ES-I3 (cell line): ENCODE data around the gene FCRLA.

Experiments
- H3K36me3 ChIP-seq: 2 replicates; pipeline ENCODE4 v1.6.1; 2013; ENCODE audit warnings: mild to moderate bottlenecking, low read length, control low read depth, moderate library complexity; ENCODE audit not compliant: insufficient read depth
- H3K4me1 ChIP-seq: 2 replicates; pipeline ENCODE4 v1.6.1; 2013; ENCODE audit warnings: mild to moderate bottlenecking, control low read depth, low read length; ENCODE audit not compliant: insufficient read depth
- H3K9ac ChIP-seq: 2 replicates; pipeline ENCODE4 v1.6.1; 2013; ENCODE audit warnings: low read depth, mild to moderate bottlenecking, low read length, moderate library complexity
- H3K9me3 ChIP-seq: 2 replicates; pipeline ENCODE4 v1.6.1; 2013; ENCODE audit warnings: mild to moderate bottlenecking, low read length, moderate library complexity; ENCODE audit not compliant: control insufficient read depth, insufficient read depth

The FCRLA gene

GRCh38 chr1:161735837-161736236, 28.8 kb downstream of the FCRLA start:
- no peak overlapping the region for H3K9ac ChIP-seq
- H3K4me1 ChIP-seq = peaks cover 16% of the 10 kb centered on the region
- no peaks in the 10 kb centered on the region for H3K36me3 ChIP-seq
- no peaks in the 10 kb centered on the region for H3K9me3 ChIP-seq

- Histone ChIP-seq H3K9ac (no peak overlapping the region), H3K36me3 (no peaks in the 10 kb centered on the region), H3K9me3 (no peaks in the 10 kb centered on the region), H3K4me1 (peaks cover 16% of the 10 kb centered on the region)
Measured at GRCh38 chr1:161736335-161736969, 29.4 kb downstream of the FCRLA start.

- peaks cover 16% of the 10 kb centered on the region for H3K4me1 ChIP-seq
- H3K9me3 ChIP-seq = no peaks in the 10 kb centered on the region
- no peaks in the 10 kb centered on the region for H3K36me3 ChIP-seq
- no peak overlapping the region for H3K9ac ChIP-seq
Measured at GRCh38 chr1:161737625-161738024, 30.6 kb downstream of the FCRLA start.

- H3K9me3 ChIP-seq = no peaks in the 10 kb centered on the region
- H3K4me1 ChIP-seq = peaks cover 16% of the 10 kb centered on the region
- H3K36me3 ChIP-seq = no peaks in the 10 kb centered on the region
- H3K9ac ChIP-seq = no peak overlapping the region
Measured at GRCh38 chr1:161738627-161739287, 31.7 kb downstream of the FCRLA start.

GRCh38 chr1:161739865-161740566, 33.0 kb downstream of the FCRLA start:
- H3K9ac ChIP-seq = no peak overlapping the region
- no peaks in the 10 kb centered on the region for H3K36me3 ChIP-seq
- peaks cover 16% of the 10 kb centered on the region for H3K4me1 ChIP-seq
- no peaks in the 10 kb centered on the region for H3K9me3 ChIP-seq

- Histone ChIP-seq H3K36me3 (no peaks in the 10 kb centered on the region), H3K4me1 (peaks cover 14% of the 10 kb centered on the region), H3K9me3 (no peaks in the 10 kb centered on the region), H3K9ac (no peak overlapping the region)
Measured at GRCh38 chr1:161740921-161741320, 33.9 kb downstream of the FCRLA start.

GRCh38 chr1:161743231-161743630, 36.2 kb downstream of the FCRLA start:
- Histone ChIP-seq H3K9me3 (no peaks in the 10 kb centered on the region), H3K36me3 (no peaks in the 10 kb centered on the region), H3K4me1 (no peaks in the 10 kb centered on the region), H3K9ac (no peak overlapping the region)

- H3K9ac ChIP-seq = no peak overlapping the region
- H3K36me3 ChIP-seq = peaks cover 5% of the 10 kb centered on the region; the same call in 1 of the 2 replicates
- H3K4me1 ChIP-seq = no peaks in the 10 kb centered on the region
- H3K9me3 ChIP-seq = no peaks in the 10 kb centered on the region
Measured at GRCh38 chr1:161747801-161748200, 40.8 kb downstream of the FCRLA start.

GRCh38 chr1:161749509-161750407, 42.7 kb downstream of the FCRLA start, which contains the start of gene DUSP12:
DUSP12 (plus strand) TSS chr1:161749786; CDS start chr1:161749802, 16 bp downstream.
- Histone ChIP-seq H3K9ac (peak within 1 kb of the TSS; percentile 92), H3K36me3 (peaks cover 8% of the 10 kb centered on the region), H3K4me1 (no peaks in the 10 kb centered on the region)

GRCh38 chr1:161763522-161764098, 56.6 kb downstream of the FCRLA start:
- H3K36me3 ChIP-seq = no peaks in the 10 kb centered on the region
- no peaks in the 10 kb centered on the region for H3K9me3 ChIP-seq
- no peaks in the 10 kb centered on the region for H3K4me1 ChIP-seq
- H3K9ac ChIP-seq = no peak overlapping the region; the same call in 1 of the 2 replicates

More at GRCh38 chr1:161749509-161750407, 42.7 kb downstream of the FCRLA start, which contains the start of gene DUSP12:
- no peaks in the 10 kb centered on the region for H3K9me3 ChIP-seq
